ENCODE data around the gene ELF2.
"Not testable (repeated sequence)": the region's sequence is repeated elsewhere in the genome, so short reads cannot be mapped to it uniquely, and the experiment has no call there.

The ELF2 gene

DNA sequence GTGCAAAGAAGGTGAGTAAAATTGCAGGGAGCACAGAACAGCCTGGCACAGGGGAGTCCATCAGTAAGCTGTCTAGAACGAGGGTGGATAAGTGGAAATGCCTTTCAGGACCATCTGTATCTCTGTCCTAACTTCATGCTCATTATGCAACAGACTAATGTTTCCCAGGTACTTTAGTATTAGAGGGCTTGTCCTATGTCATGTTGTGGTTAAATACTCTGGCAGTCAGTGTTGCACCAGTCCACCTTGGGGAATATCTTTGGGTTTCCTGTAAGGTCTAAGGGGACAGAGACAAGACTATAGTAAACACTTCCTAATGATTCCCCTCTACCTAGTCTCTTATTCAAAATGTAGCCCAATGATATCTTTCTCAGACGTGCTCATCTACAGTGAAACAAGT, 140.1 kb downstream of the ELF2 start:
- TF ChIP-seq CTCF (conservative IDR thresholded peaks at IDR 0.05) = no peak
- TF ChIP-seq ZFX (IDR thresholded peaks at IDR 0.05) = no peak
- H3K27ac ChIP-seq = no peak overlapping the region

DNA sequence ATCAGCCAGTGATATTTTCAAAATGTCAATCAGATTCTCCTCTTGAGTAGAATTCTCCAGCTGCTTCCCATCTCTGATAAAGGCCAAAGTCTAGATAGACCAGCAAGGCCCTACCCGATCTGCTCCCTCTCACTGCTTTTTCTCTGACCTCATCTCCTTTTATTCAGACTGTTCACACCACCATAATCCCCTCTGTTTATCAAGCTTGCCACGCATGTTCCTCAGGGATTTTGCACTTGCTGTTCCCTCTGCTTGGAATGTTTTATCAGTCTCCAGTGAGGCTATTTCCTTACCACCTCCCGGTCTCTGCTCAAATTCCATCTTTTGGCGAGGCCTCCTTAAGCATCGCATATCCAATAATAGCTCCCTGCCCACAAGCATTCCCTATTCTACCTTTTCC, 141.4 kb downstream of the ELF2 start:
- TF ChIP-seq CTCF (conservative IDR thresholded peaks at IDR 0.05) (no peak), ZFX (IDR thresholded peaks at IDR 0.05) (no peak)
- H3K27ac ChIP-seq = no peak overlapping the region

GRCh38 chr4:139030614-139031235, 146.3 kb downstream of the ELF2 start:
- TF ChIP-seq ZFX (IDR thresholded peaks at IDR 0.05) (no peak), CTCF (conservative IDR thresholded peaks at IDR 0.05) (peak; percentile 81)
- no peak overlapping the region for H3K27ac ChIP-seq

DNA sequence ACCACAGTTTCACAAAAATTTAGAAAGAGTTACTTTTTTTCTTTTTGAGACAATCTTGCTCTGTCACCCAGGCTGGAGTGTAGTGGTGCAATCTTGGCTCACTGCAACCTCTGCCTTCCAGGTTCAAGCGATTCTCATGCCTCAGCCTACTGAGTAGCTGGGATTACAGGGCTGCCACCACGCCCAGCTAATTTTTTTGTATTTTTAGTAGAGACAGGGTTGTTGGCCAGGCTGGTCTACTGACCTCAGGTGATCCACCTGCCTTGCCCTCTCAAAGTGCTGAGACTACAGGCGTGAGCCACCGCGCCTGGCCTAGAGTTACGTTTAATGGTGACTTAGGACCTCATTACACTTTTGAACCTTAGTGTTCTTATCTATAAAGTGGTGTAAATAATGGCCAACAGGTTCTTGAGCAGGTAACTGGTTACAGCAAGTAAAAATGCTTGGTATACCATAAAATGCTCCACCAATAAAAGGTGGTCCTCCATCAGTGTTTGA, 147.1 kb downstream of the ELF2 start:
- H3K27ac ChIP-seq = not testable (repeated sequence)

DNA sequence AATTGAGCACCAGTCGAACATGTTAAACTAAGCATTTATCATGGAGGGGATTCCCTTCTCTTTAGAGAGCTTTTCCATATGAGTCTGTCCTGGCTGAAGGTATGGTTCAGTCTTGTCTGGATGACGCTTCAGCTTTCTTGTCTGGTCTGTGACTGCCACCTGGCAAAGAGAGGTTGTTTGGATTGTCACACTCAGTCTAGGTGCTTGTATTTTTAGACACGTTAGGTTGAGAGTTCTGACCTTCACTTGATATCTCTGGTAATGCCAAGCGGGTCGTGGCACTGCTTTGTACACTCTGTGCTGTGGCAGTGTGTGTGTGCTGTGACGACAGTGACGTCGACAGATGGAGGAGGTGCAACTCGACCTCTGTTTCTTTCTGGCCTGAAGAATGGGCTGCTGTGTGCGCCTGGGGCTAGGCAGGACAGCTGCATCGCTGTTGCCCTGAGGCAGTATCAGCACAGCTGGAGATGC, 148.8 kb downstream of the ELF2 start:
- TF ChIP-seq ZFX (IDR thresholded peaks at IDR 0.05) (no peak), CTCF (conservative IDR thresholded peaks at IDR 0.05) (no peak)
- H3K27ac ChIP-seq = no peak overlapping the region

DNA sequence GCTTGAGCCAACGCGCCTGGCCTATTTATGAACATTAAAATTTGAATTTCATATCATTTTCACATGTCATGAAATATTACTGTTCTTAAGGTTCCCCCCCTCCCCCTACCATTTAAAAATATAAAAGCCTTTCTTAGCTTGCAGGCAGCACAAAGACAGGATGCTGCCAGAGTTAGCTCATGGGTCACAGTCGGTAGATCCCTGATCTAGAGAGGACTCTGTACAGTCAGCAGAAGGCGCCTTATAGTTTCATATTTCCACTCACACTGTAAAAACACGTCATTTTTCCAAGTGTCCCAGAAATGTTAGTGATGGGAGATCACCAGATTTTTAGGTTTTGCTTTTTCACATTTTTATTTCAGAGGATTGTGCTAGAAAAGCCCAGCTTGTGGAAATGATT, 149.2 kb downstream of the ELF2 start:
- H3K27ac ChIP-seq = no peak overlapping the region
- TF ChIP-seq ZFX (IDR thresholded peaks at IDR 0.05) (no peak), CTCF (conservative IDR thresholded peaks at IDR 0.05) (no peak)

DNA sequence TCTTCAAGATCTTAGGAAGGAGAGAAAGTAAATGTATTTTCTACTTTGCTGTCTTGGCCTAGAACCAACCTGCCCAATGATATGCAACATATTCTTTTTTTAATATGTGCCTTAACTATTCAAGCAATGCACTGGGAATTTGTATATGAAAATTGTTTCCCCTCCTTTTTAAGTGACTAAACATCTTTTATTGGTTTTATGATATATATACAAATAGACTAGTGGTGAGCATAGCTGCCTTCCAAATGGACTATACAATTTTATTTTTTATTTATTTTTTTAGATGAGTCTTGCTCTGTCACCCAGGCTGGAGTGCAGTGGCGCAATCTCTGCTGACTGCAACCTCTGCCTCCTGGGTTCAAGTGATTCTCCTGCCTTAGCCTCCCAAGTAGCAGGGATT, 151.2 kb downstream of the ELF2 start:
- no peak overlapping the region for H3K27ac ChIP-seq
- TF ChIP-seq CTCF (conservative IDR thresholded peaks at IDR 0.05) (no peak), ZFX (IDR thresholded peaks at IDR 0.05) (no peak)

- TF ChIP-seq CTCF (conservative IDR thresholded peaks at IDR 0.05) (no peak), ZFX (IDR thresholded peaks at IDR 0.05) (no peak)
- no peak overlapping the region for H3K27ac ChIP-seq
Measured at GRCh38 chr4:139024686-139025085, 152.3 kb downstream of the ELF2 start.

Data from C4-2B (cell line).